Non-pigmented ciliary epithelial cell (primary cell): ENCODE measurements around the gene KCNJ6.

Source experiments
- DNase-seq: peaks from one replicate; pipeline ENCODE4 v3.0.0-alpha.2; 2010; ENCODE audit warnings: low read depth

Gene KCNJ6

GRCh38 chr21:37566790-37567615 is 349.3 kb downstream of the KCNJ6 start:
- DNase-seq, result no peak

- no peak for DNase-seq
Observed at GRCh38 chr21:37565530-37566223, 350.6 kb downstream of the KCNJ6 start.

- DNase-seq, result no peak
Observed at GRCh38 chr21:37564924-37565529, 351.2 kb downstream of the KCNJ6 start.

GRCh38 chr21:37564341-37564923 is 351.8 kb downstream of the KCNJ6 start:
- peak; percentile 96 for DNase-seq

GRCh38 chr21:37563641-37564340 is 352.5 kb downstream of the KCNJ6 start:
- peak; percentile 55 for DNase-seq

GRCh38 chr21:37562920-37563640 is 353.2 kb downstream of the KCNJ6 start:
- DNase-seq, result no peak

- no peak for DNase-seq
Observed at GRCh38 chr21:37561941-37562919, 354.0 kb downstream of the KCNJ6 start.

GRCh38 chr21:37561506-37561905 is 354.8 kb downstream of the KCNJ6 start:
- no peak for DNase-seq

GRCh38 chr21:37560385-37560784 is 355.9 kb downstream of the KCNJ6 start:
- no peak for DNase-seq

GRCh38 chr21:37558676-37559211 is 357.5 kb downstream of the KCNJ6 start:
- no peak for DNase-seq
